HG02759 (cell line): ENCODE results near the gene MXD1.

Experiments used
- ATAC-seq: cut with Tn5 transposase; IDR thresholded peaks from one replicate; pipeline ENCODE4 v1.9.1; 2021; ENCODE audit warnings: mild to moderate bottlenecking, moderate library complexity; ENCODE audit not compliant: unreplicated experiment

MXD1 gene

DNA sequence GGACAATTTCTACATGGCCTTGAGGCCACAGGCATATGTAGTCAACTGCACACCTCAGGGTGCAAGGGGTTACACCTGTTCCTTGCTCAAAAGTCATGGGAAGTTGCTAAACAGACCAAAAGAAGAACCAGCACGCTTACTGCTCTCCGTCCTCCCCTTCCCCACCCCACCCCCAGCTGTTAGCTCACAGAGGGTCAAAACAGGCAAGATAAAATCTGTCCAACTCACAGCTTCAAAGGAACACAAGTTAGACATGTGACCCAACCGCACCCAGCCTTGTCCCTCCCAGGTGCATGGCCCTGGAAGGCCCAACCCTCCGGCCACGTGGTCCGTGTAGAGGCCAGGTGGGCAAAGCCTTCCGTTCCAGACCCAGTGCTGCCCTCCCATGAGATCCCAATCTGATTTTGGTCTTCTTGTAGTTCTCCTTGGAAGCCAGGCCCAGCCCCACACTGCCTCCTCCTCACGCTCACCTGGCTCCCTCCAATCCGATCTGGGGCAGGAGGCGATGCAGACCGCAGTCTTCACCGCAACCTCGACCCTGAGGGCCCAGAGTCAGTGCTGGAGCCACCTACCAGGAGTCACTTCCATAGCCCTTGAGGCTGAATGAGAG is 61.0 kb downstream of the MXD1 start:
- ATAC-seq = no peak

DNA sequence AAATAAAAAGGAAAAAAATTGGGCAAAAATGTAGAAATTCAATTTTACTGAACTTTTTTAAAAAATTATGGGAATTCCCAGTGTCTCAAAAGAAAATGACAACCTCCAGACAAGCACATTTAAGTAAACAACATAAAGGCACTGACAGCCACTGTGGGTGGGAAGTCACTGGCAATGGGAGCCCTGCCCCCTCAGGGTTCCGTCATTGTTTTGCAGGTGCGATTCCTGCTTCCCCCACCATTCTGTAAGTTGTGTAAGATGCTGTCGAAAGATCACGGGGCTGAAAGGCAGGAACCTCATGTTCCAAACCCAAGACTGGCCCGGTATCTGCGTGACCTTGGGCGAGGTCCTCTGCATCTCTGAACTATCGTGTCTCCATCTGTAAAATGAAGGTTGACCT is 62.3 kb downstream of the MXD1 start:
- ATAC-seq = no peak

- ATAC-seq = no peak
Measured at GRCh38 chr2:69977906-69978482, 63.1 kb downstream of the MXD1 start.

DNA sequence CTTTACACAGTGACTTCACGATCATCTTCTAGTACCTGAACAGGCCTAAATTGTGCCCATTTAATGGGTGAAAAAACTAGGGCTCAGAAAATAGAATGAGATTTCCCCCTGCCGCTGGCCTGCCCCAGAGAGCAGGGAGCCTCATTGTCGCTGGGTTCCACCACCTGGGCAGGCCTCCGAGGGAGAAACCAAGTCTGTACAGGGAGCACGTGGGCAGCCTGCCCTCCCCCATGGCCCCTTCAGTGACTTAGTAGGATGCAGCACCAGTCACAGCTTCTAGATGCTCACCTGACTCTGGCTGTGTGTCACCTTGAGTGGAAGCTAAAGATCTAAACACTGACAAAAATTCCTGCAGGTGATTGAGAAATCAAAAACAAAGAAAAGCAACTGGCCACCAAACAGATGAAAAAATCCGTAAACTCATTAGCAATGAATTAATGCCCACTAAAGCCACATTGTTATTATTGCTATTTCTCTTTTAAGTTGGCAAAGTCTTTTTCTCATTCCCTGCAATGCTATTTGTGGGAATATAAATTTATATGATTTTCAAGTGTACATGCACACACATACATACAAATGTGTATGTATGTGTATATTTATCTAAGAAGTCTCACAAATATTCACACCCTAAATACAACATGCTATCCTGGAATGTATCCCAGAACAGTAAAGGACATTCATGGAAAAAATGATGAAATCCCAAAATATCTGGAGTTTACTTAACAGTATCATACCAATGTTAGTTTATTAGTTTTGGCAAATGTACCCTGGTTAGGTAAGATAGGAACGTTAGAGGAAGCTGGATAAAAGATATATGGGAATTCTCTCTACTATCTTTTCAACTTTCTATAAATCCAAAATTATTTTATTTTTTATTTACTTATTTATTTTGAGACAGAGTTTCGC is 65.2 kb downstream of the MXD1 start:
- ATAC-seq = no peak

- ATAC-seq = no peak
Measured at GRCh38 chr2:69983392-69983966, 68.6 kb downstream of the MXD1 start.

DNA sequence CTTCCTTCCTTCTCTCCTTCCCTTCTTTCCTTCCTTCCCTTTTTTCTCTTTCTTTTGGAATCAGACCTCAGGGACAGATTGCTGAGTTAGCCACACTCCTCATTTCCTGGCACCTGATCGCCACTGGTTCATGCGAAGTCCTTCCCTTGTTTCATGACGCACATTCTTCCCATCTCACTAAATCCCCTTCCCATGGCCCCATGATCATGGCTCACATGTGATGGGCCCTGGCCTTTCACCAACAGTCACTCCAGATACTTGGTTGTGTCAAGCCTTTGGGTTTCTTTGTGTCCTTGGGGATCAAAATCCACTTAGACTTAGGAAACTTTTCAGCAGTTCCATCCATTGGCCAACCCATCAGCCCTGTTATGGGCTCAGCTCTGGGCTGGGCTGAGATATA is 70.3 kb downstream of the MXD1 start:
- no peak for ATAC-seq

GRCh38 chr2:69985688-69986087 is 70.8 kb downstream of the MXD1 start:
- ATAC-seq = no peak

DNA sequence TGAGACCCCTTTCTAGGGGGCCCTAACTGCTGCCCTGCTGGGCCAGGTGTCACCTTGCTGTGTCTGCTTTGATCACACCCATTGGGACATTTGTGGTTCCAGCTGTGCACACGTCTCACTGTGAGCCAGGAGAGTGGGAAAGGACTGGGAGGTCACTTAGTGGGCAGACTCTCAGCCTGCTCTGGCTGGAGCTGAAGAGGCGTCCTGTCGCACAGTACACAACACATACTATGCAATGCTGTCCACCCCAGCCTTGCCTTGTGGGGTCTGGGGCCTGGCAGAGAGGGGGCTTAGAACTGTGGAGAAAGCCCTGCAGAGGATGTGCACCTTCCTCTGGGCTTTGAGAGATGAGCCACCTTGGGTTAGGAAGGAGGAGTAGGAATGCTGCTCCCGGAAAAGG is 71.8 kb downstream of the MXD1 start:
- no peak for ATAC-seq

DNA sequence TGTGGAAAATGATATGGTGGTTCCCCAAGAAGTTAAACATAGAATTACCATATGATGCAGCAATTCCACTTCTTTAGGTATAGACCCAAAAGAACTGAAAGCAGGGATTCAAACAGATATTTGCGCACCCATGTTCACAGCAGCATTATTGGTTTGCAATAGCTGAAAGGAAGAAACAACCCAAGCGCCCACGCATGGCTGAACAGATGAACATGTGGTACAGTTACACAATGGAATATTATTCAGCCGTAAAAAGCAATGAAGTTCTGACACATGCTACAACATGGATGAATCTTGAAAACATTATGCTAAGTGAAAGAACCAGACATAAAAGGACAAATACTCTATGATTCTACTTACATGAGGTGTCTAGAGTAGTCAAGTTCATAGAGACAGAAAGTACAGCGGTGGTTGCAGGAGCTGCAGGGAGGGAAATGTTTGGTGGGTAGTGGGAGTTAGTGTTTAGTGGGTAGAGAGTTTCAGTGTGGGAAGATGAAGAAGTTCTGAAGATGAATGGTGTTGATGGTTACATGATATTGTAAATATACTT is 73.3 kb downstream of the MXD1 start:
- ATAC-seq = no peak

DNA sequence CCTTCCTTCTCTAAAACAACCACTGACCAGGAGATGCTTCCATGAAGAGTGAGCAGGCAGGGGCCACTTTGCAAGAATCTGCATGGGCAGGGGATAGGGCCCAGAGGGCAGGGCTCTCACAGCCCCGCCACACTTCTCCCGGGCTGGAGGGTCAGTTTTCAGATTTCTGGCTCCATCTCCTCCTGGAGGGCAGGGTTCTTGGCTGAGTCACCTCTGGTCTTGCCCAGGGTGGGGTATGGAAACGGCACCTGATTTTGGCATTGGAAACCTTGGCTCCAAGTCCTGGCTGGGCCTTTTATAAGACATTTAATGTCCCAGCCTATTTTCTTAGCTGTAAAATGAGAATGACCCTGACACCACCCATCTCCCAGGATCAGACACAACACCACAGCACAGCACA is 74.1 kb downstream of the MXD1 start:
- no peak for ATAC-seq

DNA sequence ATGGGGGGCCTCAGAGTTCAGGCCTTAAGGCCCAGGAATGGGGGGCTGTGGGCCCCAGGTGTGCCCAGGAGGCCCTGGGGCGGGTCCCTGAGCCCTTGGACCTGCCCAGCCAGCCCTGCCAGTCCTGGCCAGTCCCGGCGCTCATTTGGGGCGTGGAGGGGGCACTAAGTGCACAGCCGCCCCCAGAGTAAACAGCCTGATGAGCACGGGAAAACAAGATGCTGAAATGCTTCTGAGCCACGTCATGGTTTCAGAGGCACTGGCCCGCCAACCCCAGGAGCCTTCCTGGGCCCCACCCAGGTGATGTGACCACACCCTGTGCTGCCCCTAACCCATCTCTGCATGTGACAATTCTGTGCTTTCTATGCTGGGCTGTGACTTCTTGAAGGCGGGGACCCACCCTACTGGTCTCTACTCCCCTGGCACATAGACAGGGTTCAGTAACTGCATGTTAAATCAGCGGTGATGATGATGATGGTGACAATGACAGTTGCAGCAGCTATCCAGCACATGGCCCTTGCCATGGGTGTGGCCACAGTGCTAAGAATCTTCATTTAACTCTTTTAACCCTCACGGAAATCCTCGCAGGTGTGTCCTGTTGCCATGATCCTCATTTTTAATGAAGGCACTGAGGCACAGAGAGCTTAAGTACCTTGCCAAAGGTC is 74.7 kb downstream of the MXD1 start:
- ATAC-seq = no peak
